Stimulated activated CD4-positive, alpha-beta T cell treated with anti-CD3 and anti-CD28 coated beads, Interleukin-1b, Interleukin-23, amount 100 ng/mL, for 48 hours (primary cell): ENCODE measurements around the gene VWA5A.

Source experiments
- DNase-seq: peaks from one replicate; pipeline ENCODE4 v3.0.0-alpha.2; 2020

VWA5A gene

GRCh38 chr11:124114942-124115781 is at the start of gene VWA5A:
Gene VWA5A (plus strand): TSS chr11:124115450. CDS start chr11:124117512, 2,062 bp downstream.
- peak; percentile 87 for DNase-seq

GRCh38 chr11:124068601-124069110 is 46.6 kb upstream of the VWA5A start:
- DNase-seq = no peak

- peak; percentile 49 for DNase-seq
Measured at GRCh38 chr11:124069429-124070401, 45.5 kb upstream of the VWA5A start.

- peak; percentile 62 for DNase-seq
Measured at GRCh38 chr11:124070915-124071622, 44.2 kb upstream of the VWA5A start.

- no peak for DNase-seq
Measured at GRCh38 chr11:124071623-124071948, 43.7 kb upstream of the VWA5A start.

- no peak for DNase-seq
Measured at GRCh38 chr11:124072147-124072546, 43.1 kb upstream of the VWA5A start.

- DNase-seq = no peak
Measured at GRCh38 chr11:124074554-124074953, 40.7 kb upstream of the VWA5A start.

- no peak for DNase-seq
Measured at GRCh38 chr11:124075492-124075840, 39.8 kb upstream of the VWA5A start.

GRCh38 chr11:124075841-124076651 is 39.2 kb upstream of the VWA5A start:
- no peak for DNase-seq

- no peak for DNase-seq
Measured at GRCh38 chr11:124077266-124077665, 38.0 kb upstream of the VWA5A start.

GRCh38 chr11:124078591-124078990 is 36.7 kb upstream of the VWA5A start:
- no peak for DNase-seq

GRCh38 chr11:124079631-124080326 is 35.5 kb upstream of the VWA5A start:
- DNase-seq = no peak

- no peak for DNase-seq
Measured at GRCh38 chr11:124080327-124081001, 34.8 kb upstream of the VWA5A start.

- no peak for DNase-seq
Measured at GRCh38 chr11:124081483-124081882, 33.8 kb upstream of the VWA5A start.

- no peak for DNase-seq
Measured at GRCh38 chr11:124082371-124082770, 32.9 kb upstream of the VWA5A start.

GRCh38 chr11:124085583-124085982 is 29.7 kb upstream of the VWA5A start:
- DNase-seq = no peak

GRCh38 chr11:124085997-124086846 is 29.0 kb upstream of the VWA5A start:
- no peak for DNase-seq

GRCh38 chr11:124090996-124091395 is 24.3 kb upstream of the VWA5A start:
- no peak for DNase-seq

GRCh38 chr11:124093330-124093729 is 21.9 kb upstream of the VWA5A start:
- no peak for DNase-seq

GRCh38 chr11:124094731-124095130 is 20.5 kb upstream of the VWA5A start:
- no peak for DNase-seq
